AG09319 (cell line): ENCODE data around the gene CCT2.

Source experiments
- DNase-seq: peaks from one replicate; pipeline ENCODE4 v3.0.0-alpha.2; 2010; ENCODE audit warnings: low read depth; ENCODE audit errors: extremely low read depth
- CTCF ChIP-seq: IDR thresholded peaks from 2 replicates; pipeline ENCODE4 v1.5.1; 2011; ENCODE audit warnings: low read depth, mild to moderate bottlenecking, inconsistent platforms, low read length, moderate library complexity

The CCT2 gene

GRCh38 chr12:69585189-69586062 is at the start of gene CCT2:
Gene CCT2, plus strand, starts transcription at chr12:69585459. Its CDS starts 63 bp downstream, at chr12:69585522.
- peak; percentile 36 for TF ChIP-seq CTCF
- DNase-seq = peak; percentile 75

GRCh38 chr12:69540987-69541386 is 44.3 kb upstream of the CCT2 start:
- TF ChIP-seq CTCF = peak; percentile 14
- DNase-seq = peak; percentile 31

GRCh38 chr12:69544087-69544486 is 41.2 kb upstream of the CCT2 start:
- no peak for DNase-seq
- no peak for TF ChIP-seq CTCF

- no peak for TF ChIP-seq CTCF
These were observed 40.2 kb upstream of the CCT2 start for GRCh38 chr12:69545081-69545480.

GRCh38 chr12:69546693-69547438 is 38.4 kb upstream of the CCT2 start:
- no peak for TF ChIP-seq CTCF
- no peak for DNase-seq

More at GRCh38 chr12:69545081-69545480, 40.2 kb upstream of the CCT2 start:
- no peak for DNase-seq

GRCh38 chr12:69548687-69549086 is 36.6 kb upstream of the CCT2 start:
- no peak for TF ChIP-seq CTCF
- no peak for DNase-seq
